ENCODE measurements around the gene NFE2L3. TPM values are rescaled to one million over a fixed set of nuclear protein-coding genes. Genes with fewer than 3 reads are reported as not detected.
"Not testable (repeated sequence)": the region's sequence is repeated elsewhere in the genome, so short reads cannot be mapped to it uniquely, and the experiment has no call there.

The NFE2L3 gene
- total RNA-seq, 4 donors from 2014 or later, result 2.0 to 8.4 (median 5.6) TPM

DNA sequence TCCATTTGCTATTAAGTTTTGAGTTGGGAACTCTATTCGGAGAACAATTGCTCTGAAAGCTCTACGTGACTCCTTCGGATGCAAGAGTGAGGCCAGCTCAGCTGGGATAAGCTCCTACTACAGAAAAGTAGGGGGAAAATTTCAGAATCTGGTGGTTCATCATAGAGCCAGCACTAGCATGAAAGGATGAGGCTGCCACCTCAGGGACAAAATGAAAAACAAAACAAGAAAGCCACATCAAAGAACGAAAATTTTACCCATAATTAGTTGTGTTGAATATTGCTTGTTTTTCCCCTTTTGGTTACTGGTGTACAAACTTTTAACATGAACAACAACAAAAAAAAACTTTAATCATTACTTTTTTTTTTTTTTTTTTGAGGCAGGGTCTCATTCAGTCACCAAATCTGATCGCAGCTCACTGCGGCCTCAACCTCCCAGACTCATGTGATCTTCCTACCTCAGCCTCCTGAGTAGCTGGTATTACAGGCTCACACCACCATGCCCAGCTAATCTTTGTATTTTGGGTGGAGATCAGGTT, 39.7 kb upstream of the NFE2L3 start:
- Histone ChIP-seq H3K27ac (no peak overlapping the region), H3K4me1 (no peaks in the 10 kb centered on the region), H3K4me3 (no peak overlapping the region), H3K36me3 (no peaks in the 10 kb centered on the region), H3K9me3 (no peaks in the 10 kb centered on the region), H3K27me3 (peaks cover 0 to 4% (median 0%) of the 10 kb centered on the region in 4 donors)
- no peak for TF ChIP-seq POLR2A (IDR thresholded peaks at IDR 0.05)
- TF ChIP-seq, protein P1, sequence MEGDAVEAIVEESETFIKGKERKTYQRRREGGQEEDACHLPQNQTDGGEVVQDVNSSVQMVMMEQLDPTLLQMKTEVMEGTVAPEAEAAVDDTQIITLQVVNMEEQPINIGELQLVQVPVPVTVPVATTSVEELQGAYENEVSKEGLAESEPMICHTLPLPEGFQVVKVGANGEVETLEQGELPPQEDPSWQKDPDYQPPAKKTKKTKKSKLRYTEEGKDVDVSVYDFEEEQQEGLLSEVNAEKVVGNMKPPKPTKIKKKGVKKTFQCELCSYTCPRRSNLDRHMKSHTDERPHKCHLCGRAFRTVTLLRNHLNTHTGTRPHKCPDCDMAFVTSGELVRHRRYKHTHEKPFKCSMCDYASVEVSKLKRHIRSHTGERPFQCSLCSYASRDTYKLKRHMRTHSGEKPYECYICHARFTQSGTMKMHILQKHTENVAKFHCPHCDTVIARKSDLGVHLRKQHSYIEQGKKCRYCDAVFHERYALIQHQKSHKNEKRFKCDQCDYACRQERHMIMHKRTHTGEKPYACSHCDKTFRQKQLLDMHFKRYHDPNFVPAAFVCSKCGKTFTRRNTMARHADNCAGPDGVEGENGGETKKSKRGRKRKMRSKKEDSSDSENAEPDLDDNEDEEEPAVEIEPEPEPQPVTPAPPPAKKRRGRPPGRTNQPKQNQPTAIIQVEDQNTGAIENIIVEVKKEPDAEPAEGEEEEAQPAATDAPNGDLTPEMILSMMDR (IDR thresholded peaks at IDR 0.05), result no peak
- intact Hi-C loops (cut with DNase I), result no loop called here
- 84 to 88% methylated on average over 6 of the region's 6 CpGs for WGBS, 2 donors
- no peak for DNase-seq

DNA sequence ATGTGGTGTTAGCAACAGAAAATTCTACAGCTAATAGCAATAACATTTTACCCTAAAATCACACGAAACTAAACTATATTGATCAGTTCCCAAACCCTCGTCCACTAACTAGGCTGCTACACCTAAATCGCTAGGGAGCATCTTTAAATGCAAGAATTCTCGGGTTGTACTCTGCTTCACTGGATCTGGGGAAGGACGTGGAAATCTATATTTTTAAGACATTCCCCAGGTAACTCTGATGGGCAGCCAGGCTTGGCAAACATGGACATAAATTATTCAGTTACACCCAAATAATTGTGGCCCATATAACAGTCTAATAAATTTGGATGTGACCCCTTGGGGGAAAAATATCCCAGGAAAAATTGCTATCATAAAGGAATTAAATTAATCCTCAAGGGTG, 36.3 kb upstream of the NFE2L3 start:
- no peak for TF ChIP-seq POLR2A (IDR thresholded peaks at IDR 0.05)
- TF ChIP-seq, protein P1 (IDR thresholded peaks at IDR 0.05), result no peak
- Histone ChIP-seq H3K4me1 (no peaks in the 10 kb centered on the region), H3K27me3 (peaks cover 0 to 14% (median 0%) of the 10 kb centered on the region in 4 donors), H3K9me3 (no peaks in the 10 kb centered on the region), H3K27ac (no peak overlapping the region), H3K36me3 (no peaks in the 10 kb centered on the region), H3K4me3 (no peak overlapping the region)
- no peak for DNase-seq
- 74 to 75% methylated on average over 5 of the region's 5 CpGs for WGBS, 2 donors
- intact Hi-C loops (cut with DNase I), result no loop called here

DNA sequence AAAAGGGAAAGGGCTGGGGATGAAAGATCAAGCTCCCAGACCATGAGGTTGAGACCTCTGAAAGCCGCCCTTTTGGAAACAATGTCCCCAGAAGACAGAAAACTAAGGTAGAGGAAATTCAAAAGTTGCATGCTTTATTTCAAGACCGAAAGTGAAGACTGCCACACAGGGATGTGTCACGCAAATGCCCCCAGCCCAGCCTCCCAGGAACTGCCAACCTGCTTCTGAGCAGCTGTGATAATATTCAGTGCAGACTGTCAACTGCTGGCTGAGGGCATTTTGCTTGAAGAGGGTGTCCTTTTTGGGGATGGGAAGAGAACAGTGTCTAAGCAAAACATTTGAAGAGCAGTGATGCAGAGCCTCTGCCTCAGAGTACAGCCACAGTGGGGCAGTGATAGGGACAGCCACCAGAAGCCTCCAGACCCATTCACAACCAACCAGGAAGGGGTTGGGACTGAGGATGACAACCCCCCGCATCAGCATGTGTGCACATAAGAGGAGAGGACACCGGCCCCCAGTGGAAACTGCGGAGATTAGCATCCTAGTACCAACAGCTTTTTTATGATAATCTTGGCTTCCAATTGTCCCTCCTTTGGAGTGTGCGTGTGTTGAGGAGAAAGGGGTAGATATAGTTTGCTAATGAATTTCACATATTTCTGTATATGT, 34.7 kb upstream of the NFE2L3 start:
- Histone ChIP-seq H3K4me3 (no peak overlapping the region), H3K36me3 (no peaks in the 10 kb centered on the region), H3K4me1 (no peaks in the 10 kb centered on the region), H3K27ac (no peak overlapping the region), H3K27me3 (peaks cover 0 to 14% (median 0%) of the 10 kb centered on the region in 4 donors), H3K9me3 (no peaks in the 10 kb centered on the region)
- TF ChIP-seq POLR2A (IDR thresholded peaks at IDR 0.05), result no peak
- TF ChIP-seq, protein P1 (IDR thresholded peaks at IDR 0.05), result no peak
- intact Hi-C loops (cut with DNase I), result no loop called here
- 57 to 65% methylated on average over 7 of the region's 7 CpGs for WGBS, 2 donors
- DNase-seq, result no peak

- 92 to 95% methylated on average over 5 to 6 of the region's 6 CpGs for WGBS, 2 donors
- H3K4me3 ChIP-seq, result no peak overlapping the region
- no peaks in the 10 kb centered on the region for H3K4me1 ChIP-seq
- no peak for TF ChIP-seq POLR2A (IDR thresholded peaks at IDR 0.05)
- TF ChIP-seq, protein P1 (IDR thresholded peaks at IDR 0.05), result no peak
- no peak for DNase-seq
- intact Hi-C loops (cut with DNase I), result no loop called here
- no peaks in the 10 kb centered on the region for H3K36me3 ChIP-seq
- H3K27ac ChIP-seq, result no peak overlapping the region
- no peaks in the 10 kb centered on the region for H3K9me3 ChIP-seq
- H3K27me3 ChIP-seq, result peaks cover 0 to 14% (median 0%) of the 10 kb centered on the region in 4 donors
These were observed 34.0 kb upstream of the NFE2L3 start for GRCh38 chr7:26117970-26118369.

DNA sequence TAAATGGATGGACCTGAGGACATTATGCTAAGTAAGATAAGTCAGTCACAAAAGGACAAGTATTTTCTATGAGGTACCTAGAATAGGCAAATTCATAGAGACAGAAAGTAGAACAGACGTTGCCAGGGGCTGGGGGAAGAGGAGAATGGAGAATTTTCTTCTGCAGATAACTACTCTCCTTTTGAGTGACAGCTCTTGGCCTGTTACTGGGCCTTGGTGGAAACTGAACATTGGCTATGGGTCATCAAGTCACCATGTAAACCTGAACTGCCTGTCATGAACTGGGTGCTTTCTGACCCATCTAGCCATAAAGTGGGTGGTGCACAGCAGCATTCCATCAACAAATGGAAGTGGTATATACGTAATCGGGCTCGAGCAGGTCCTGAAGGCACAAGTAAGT, 29.3 kb upstream of the NFE2L3 start:
- H3K27me3 ChIP-seq, result peaks cover 0 to 14% (median 0%) of the 10 kb centered on the region in 4 donors
- no peaks in the 10 kb centered on the region for H3K36me3 ChIP-seq
- WGBS, 2 donors, result 77 to 87% methylated on average over 4 of the region's 4 CpGs
- no peak for TF ChIP-seq POLR2A (IDR thresholded peaks at IDR 0.05)
- TF ChIP-seq, protein P1 (IDR thresholded peaks at IDR 0.05), result no peak
- DNase-seq, result no peak
- no peak overlapping the region for H3K27ac ChIP-seq
- intact Hi-C loops (cut with DNase I), result no loop called here
- H3K9me3 ChIP-seq, result no peaks in the 10 kb centered on the region
- no peak overlapping the region for H3K4me3 ChIP-seq
- peaks cover 0 to 7% (median 0%) of the 10 kb centered on the region in 3 donors for H3K4me1 ChIP-seq

DNA sequence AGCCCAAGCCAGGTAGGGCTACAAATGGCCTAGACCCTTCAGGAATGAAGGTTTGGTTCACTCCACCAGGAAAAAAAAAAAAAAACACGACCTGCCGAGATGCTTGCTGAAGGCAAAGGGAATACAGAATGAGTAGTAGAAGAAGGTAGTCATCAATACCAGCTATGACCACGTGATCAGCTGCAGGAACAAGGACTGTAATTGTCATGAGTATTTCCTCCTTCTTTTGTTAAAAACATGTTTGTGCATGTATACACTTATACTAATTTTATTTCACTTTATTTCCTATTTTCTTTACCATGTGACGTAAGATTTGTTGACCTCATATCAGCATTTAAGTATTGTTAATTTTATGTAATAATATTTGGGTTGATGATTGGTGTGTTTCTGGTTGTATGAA, 27.2 kb upstream of the NFE2L3 start:
- intact Hi-C loops (cut with DNase I); H3K27ac ChIP-seq; H3K27me3 ChIP-seq; H3K9me3 ChIP-seq; H3K4me1 ChIP-seq; DNase-seq; H3K4me3 ChIP-seq; H3K36me3 ChIP-seq: not testable (repeated sequence)
- 44 to 52% methylated on average over 4 of the region's 4 CpGs for WGBS, 2 donors

All from esophagus squamous epithelium (tissue), 5 donors.